Liver (tissue), 9 donors: ENCODE results near the gene KRT77. TPM values are rescaled to one million over a fixed set of nuclear protein-coding genes. Genes with fewer than 3 reads are reported as not detected.

ENCODE experiments used
- DNase-seq: peaks from one replicate; pipeline ENCODE4 v3.0.0-alpha.2; 2017; ENCODE audit warnings: low spot score
- H3K27ac ChIP-seq, 2 donors: one replicate each; pipeline ENCODE4 v1.7.0; 2013; ENCODE audit warnings: inconsistent platforms in 2 of 2, low read length in 2 of 2, control low read depth in 1 of 2, low read depth in 1 of 2, mild to moderate bottlenecking in 1 of 2
- H3K27me3 ChIP-seq, 4 donors: one replicate each; pipeline versions ENCODE4 v1.6.1 to v1.7.0; 2013; ENCODE audit warnings: low read length in 3 of 4, inconsistent platforms in 1 of 4, mild to moderate bottlenecking in 1 of 4, moderate library complexity in 1 of 4; ENCODE audit not compliant: control insufficient read depth in 4 of 4, insufficient read depth in 4 of 4
- H3K36me3 ChIP-seq, 4 donors: one replicate each; pipeline versions ENCODE4 v1.6.1 to v1.7.0; 2013; ENCODE audit warnings: low read length in 3 of 4, mild to moderate bottlenecking in 3 of 4, low read depth in 1 of 4, moderate library complexity in 1 of 4; ENCODE audit not compliant: control insufficient read depth in 4 of 4, insufficient read depth in 3 of 4
- H3K4me1 ChIP-seq, 4 donors: one replicate each; pipeline versions ENCODE4 v1.6.1 to v1.7.0; 2013; ENCODE audit warnings: low read length in 3 of 4, mild to moderate bottlenecking in 3 of 4, moderate library complexity in 1 of 4; ENCODE audit not compliant: control insufficient read depth in 4 of 4, insufficient read depth in 4 of 4
- H3K4me3 ChIP-seq, 3 donors: one replicate each; pipeline versions ENCODE4 v1.6.1 to v1.7.0; 2013; ENCODE audit warnings: low read length in 3 of 3, control low read depth in 1 of 3, low read depth in 1 of 3, mild to moderate bottlenecking in 1 of 3
- H3K9ac ChIP-seq, 2 donors: one replicate each; pipeline ENCODE4 v1.7.0; 2013; ENCODE audit warnings: low read length in 2 of 2, mild to moderate bottlenecking in 2 of 2, moderate library complexity in 2 of 2, control low read depth in 1 of 2, low read depth in 1 of 2
- H3K9me3 ChIP-seq, 4 donors: one replicate each; pipeline versions ENCODE4 v1.6.1 to v1.7.0; 2013; ENCODE audit warnings: low read length in 3 of 4; ENCODE audit not compliant: control insufficient read depth in 4 of 4
- CTCF ChIP-seq: fragments of 150-350 bp; IDR thresholded peaks from 2 replicates; pipeline ENCODE4 v1.5.1; 2017; ENCODE audit warnings: improper control_type of control experiment, low read depth, low read length; ENCODE audit not compliant: missing input control
- FOXA2 ChIP-seq: IDR thresholded peaks from 2 replicates; pipeline ENCODE4 v1.6.1; 2016; ENCODE audit warnings: antibody characterized with exemption
- GABPA ChIP-seq, 2 donors: IDR thresholded peaks in 1 of 2; conservative IDR thresholded peaks in 1 of 2; 2 replicates each; pipeline ENCODE4 v1.6.1; 2016; ENCODE audit warnings: antibody characterized with exemption in 2 of 2, mild to moderate bottlenecking in 1 of 2, moderate library complexity in 1 of 2
- HNF4A ChIP-seq, 2 donors: conservative IDR thresholded peaks; 2 replicates each; pipeline ENCODE4 v1.6.1; 2016; ENCODE audit warnings: antibody characterized with exemption in 2 of 2, mild to moderate bottlenecking in 2 of 2
- HNF4G ChIP-seq: IDR thresholded peaks from 2 replicates; pipeline ENCODE4 v1.6.1; 2016; ENCODE audit warnings: antibody characterized with exemption
- JUND ChIP-seq, 2 donors: IDR thresholded peaks; 2 replicates each; pipeline ENCODE4 v1.6.1; 2016; ENCODE audit warnings: antibody characterized with exemption in 2 of 2
- RAD21 ChIP-seq, 2 donors: IDR thresholded peaks; 2 replicates each; pipeline ENCODE4 v1.6.1; 2016; ENCODE audit warnings: antibody characterized with exemption in 2 of 2, mild to moderate bottlenecking in 2 of 2
- REST ChIP-seq: IDR thresholded peaks from 2 replicates; pipeline ENCODE4 v1.6.1; 2016; ENCODE audit warnings: antibody characterized with exemption, mild to moderate bottlenecking
- RXRA ChIP-seq, 2 donors: IDR thresholded peaks; 2 replicates each; pipeline ENCODE4 v1.6.1; 2017 to 2018; ENCODE audit warnings: antibody characterized with exemption in 2 of 2, mild to moderate bottlenecking in 1 of 2
- SP1 ChIP-seq: IDR thresholded peaks from 2 replicates; pipeline ENCODE4 v1.6.1; 2018; ENCODE audit warnings: antibody characterized with exemption, mild to moderate bottlenecking
- YY1 ChIP-seq: IDR thresholded peaks from 2 replicates; pipeline ENCODE4 v1.6.1; 2016; ENCODE audit warnings: antibody characterized with exemption, mild to moderate bottlenecking
- WGBS: extraction: QIAGEN DNeasy Blood & Tissue Kit; methylation state at CpG from one replicate; pipeline ENCODE4 v1.1.7; 2013; 5-methylcytosine and 5-hydroxymethylcytosine counted together
- polyA plus RNA-seq, 2 donors: library from polyadenylated mRNA; stranded (reverse) in 1 of 2; unstranded in 1 of 2; fragments of 200-250 nt in 1 of 2; fragments of >200 nt in 1 of 2; fragmentation: Nextera tagmentation in 1 of 2; extraction: Ambion mirVana in 1 of 2; gene quantifications; one replicate each; pipeline versions ENCODE4 v1.2.1 to v1.2.3, GENCODE V29; 2013 to 2015
- total RNA-seq, 2 donors: library from RNA; depleted of rRNA; stranded (reverse); fragments of >200 nt; gene quantifications; one replicate each; pipeline ENCODE4 v1.2.3, GENCODE V29; 2014
- TF ChIP-seq, protein P1 (sequence below): IDR thresholded peaks from 2 replicates; pipeline ENCODE4 v1.6.1; 2016; ENCODE audit warnings: antibody characterized with exemption
- TF ChIP-seq, protein P2 (sequence below): IDR thresholded peaks from 2 replicates; pipeline ENCODE4 v1.6.1; 2016; ENCODE audit warnings: antibody characterized with exemption
- TF ChIP-seq, protein P3 (sequence below): IDR thresholded peaks from 2 replicates; pipeline ENCODE4 v1.6.1; 2016; ENCODE audit warnings: antibody characterized with exemption
- donor health status: healthy.
- donor health status: healthy.
- donor health status: healthy.
- donor health status: healthy.
- donor health status: healthy.

The KRT77 gene
- total and polyA plus RNA-seq, 4 donors = not detected

DNA sequence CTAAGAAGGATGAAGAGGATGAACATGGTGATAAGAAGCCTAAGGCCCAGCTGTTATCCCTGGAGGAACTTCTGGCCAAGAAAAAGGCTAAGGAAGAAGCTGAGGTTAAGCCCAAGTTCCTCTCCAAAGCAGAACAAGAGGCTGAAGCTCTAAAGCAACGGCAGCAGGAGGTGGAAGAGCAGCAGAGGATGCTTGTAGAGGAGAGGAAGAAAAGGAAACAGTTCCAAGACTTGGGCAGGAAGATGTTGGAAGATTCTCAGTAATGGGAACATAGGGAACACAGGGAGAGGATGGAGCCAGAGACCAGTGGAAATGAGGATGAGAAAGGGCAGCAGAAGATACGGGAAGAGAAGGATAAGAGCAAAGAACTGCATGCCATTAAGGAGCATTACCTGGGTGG lies 27.5 kb upstream of the KRT77 start (continued):
- TF ChIP-seq, protein P1, sequence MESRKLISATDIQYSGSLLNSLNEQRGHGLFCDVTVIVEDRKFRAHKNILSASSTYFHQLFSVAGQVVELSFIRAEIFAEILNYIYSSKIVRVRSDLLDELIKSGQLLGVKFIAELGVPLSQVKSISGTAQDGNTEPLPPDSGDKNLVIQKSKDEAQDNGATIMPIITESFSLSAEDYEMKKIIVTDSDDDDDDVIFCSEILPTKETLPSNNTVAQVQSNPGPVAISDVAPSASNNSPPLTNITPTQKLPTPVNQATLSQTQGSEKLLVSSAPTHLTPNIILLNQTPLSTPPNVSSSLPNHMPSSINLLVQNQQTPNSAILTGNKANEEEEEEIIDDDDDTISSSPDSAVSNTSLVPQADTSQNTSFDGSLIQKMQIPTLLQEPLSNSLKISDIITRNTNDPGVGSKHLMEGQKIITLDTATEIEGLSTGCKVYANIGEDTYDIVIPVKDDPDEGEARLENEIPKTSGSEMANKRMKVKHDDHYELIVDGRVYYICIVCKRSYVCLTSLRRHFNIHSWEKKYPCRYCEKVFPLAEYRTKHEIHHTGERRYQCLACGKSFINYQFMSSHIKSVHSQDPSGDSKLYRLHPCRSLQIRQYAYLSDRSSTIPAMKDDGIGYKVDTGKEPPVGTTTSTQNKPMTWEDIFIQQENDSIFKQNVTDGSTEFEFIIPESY = no peak
- TF ChIP-seq RXRA (IDR thresholded peaks at IDR 0.05) = no peak
- TF ChIP-seq, protein P2, sequence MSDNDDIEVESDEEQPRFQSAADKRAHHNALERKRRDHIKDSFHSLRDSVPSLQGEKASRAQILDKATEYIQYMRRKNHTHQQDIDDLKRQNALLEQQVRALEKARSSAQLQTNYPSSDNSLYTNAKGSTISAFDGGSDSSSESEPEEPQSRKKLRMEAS = no peak
- no peak for TF ChIP-seq HNF4A (conservative IDR thresholded peaks at IDR 0.05)
- TF ChIP-seq, protein P3, sequence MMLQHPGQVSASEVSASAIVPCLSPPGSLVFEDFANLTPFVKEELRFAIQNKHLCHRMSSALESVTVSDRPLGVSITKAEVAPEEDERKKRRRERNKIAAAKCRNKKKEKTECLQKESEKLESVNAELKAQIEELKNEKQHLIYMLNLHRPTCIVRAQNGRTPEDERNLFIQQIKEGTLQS = no peak
- no peak for TF ChIP-seq HNF4G
- no peak for TF ChIP-seq YY1

DNA sequence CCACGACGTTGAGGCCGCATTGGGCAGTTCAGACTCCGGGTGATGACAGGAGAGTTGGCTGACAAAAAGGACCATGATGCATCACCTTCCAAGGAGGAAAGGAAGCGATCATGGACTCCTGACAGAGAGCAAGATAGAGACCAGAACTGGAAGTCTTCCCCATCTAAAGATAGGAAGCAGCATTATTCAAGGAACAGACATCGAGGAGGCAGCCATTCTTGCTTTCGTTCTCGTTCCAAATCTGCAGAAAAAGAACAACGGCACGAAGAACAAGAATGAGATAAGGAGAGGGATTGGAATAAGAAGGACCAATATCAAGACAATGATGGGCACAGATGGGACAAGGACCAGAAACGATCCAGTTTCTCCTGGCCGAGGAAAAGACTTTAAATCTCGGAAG lies 27.1 kb upstream of the KRT77 start:
- WGBS = 77% methylated on average over 13 of the region's 13 CpGs
- Histone ChIP-seq H3K9ac (no peak overlapping the region), H3K27me3 (no peaks in the 10 kb centered on the region), H3K9me3 (no peaks in the 10 kb centered on the region), H3K4me3 (no peak overlapping the region), H3K36me3 (no peaks in the 10 kb centered on the region), H3K27ac (no peak overlapping the region), H3K4me1 (no peaks in the 10 kb centered on the region)
- no peak for TF ChIP-seq GABPA (IDR thresholded peaks at IDR 0.05 in 1 of 2, conservative IDR thresholded peaks at IDR 0.05 in 1 of 2)
- TF ChIP-seq, protein P3 = no peak
- TF ChIP-seq REST = no peak
- TF ChIP-seq, protein P2 = no peak
- no peak for TF ChIP-seq RXRA (IDR thresholded peaks at IDR 0.05)
- TF ChIP-seq RAD21 (IDR thresholded peaks at IDR 0.05) = no peak
- TF ChIP-seq HNF4A (conservative IDR thresholded peaks at IDR 0.05) = no peak
- TF ChIP-seq JUND (IDR thresholded peaks at IDR 0.05) = no peak
- DNase-seq = no peak

DNA sequence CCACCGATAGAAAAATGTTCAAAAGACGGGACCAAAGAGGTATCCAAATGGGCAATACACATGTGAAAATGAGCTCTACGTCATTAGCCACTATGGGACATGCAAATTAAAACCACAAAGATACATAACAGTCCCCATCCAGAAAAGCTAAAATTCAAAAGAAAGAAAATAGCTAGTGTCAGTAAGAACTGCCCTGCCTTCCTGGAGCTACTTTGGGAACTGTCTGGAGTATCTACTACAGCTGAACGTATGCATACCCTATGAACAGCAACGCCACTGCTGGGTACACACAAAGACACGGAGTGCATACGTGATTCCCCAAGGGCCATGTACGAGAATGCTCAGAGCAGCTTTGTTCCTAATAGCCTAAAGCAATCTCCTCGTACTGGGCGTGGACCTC lies 25.8 kb upstream of the KRT77 start:
- H3K27ac ChIP-seq = no peak overlapping the region
- H3K4me3 ChIP-seq = no peak overlapping the region
- 74% methylated on average over 10 of the region's 10 CpGs for WGBS
- TF ChIP-seq CTCF = no peak
- TF ChIP-seq FOXA2 = no peak
- TF ChIP-seq, protein P1 = no peak
- no peak for TF ChIP-seq SP1
- no peak for DNase-seq
- no peaks in the 10 kb centered on the region for H3K36me3 ChIP-seq
- H3K27me3 ChIP-seq = no peaks in the 10 kb centered on the region
- H3K4me1 ChIP-seq = no peaks in the 10 kb centered on the region
- H3K9ac ChIP-seq = no peak overlapping the region
- H3K9me3 ChIP-seq = no peaks in the 10 kb centered on the region
